HepG2 (cell line): ENCODE measurements around the gene EDEM3. TPM values are rescaled to one million over a fixed set of nuclear protein-coding genes. Genes with fewer than 3 reads are reported as not detected.
"Not testable (repeated sequence)": the region's sequence is repeated elsewhere in the genome, so short reads cannot be mapped to it uniquely, and the experiment has no call there.

ENCODE experiments used
- ATAC-seq: fragments of 200-7000 bp; cut with Tn5 transposase; 3 replicates; pipeline ENCODE4 v1.9.1; 2020; ENCODE audit warnings: mild to moderate bottlenecking, moderate library complexity
- BruUV-seq: library from RNA; stranded (reverse); fragments of 400-500 nt; replicated peaks from 2 replicates; lab custom pipeline; 2021; lab: Mats Ljungman, UMichigan
- CTCF ChIA-PET: fragments of 300-600 bp; formaldehyde crosslinking; extraction: SDS; loops from one replicate; lab custom pipeline; 2021; ENCODE audit warnings: low total read pairs, inconsistent platforms, low intra/inter-chr PET ratio; lab: Yijun Ruan, JAX
- POLR2A ChIA-PET: fragments of 350-600 bp; sonication (Branson Sonifier 250); formaldehyde crosslinking; loops from one replicate; lab custom pipeline; 2020; ENCODE audit warnings: antibody characterized with exemption, inconsistent platforms; lab: Yijun Ruan, JAX
- DNase-seq: peaks from one replicate; pipeline ENCODE4 v3.0.0-alpha.2; 2015; ENCODE audit warnings: low spot score
- FAIRE-seq: peaks from 3 replicates; lab custom pipeline; 2011; peaks lifted over from hg19 to GRCh38; lab: Jason Lieb, UNC
- H2AFZ ChIP-seq: one replicate; pipeline ENCODE4 v1.6.1; 2011; ENCODE audit warnings: low read length, inconsistent platforms
- H3K27ac ChIP-seq: fragments of 300-600 bp; 3 replicates; pipeline ENCODE4 v1.8.0; 2011; ENCODE audit warnings: mixed run types, mild to moderate bottlenecking, mixed read lengths, low read length, inconsistent platforms; ENCODE audit not compliant: insufficient read depth; ENCODE audit errors: extremely low read length
- H3K27me3 ChIP-seq, 2 experiments: fragments of 200-600 bp in 1 of 2; 2 replicates in 1 of 2; 3 replicates in 1 of 2; pipeline versions ENCODE4 v1.6.0 to v1.8.0; 2011; ENCODE audit warnings: low read length in 2 of 2, mild to moderate bottlenecking in 2 of 2, moderate library complexity in 2 of 2, inconsistent platforms in 1 of 2; ENCODE audit not compliant: insufficient read depth in 2 of 2, control insufficient read depth in 1 of 2
- H3K36me3 ChIP-seq, 2 experiments: fragments of 200-600 bp in 1 of 2; replicated peaks in 1 of 2; 2 replicates in 1 of 2; 3 replicates in 1 of 2; pipeline versions ENCODE4 v1.5.1 to v1.8.0; 2011; ENCODE audit warnings: low read length in 2 of 2, inconsistent platforms in 1 of 2; ENCODE audit not compliant: insufficient read depth in 2 of 2, control insufficient read depth in 1 of 2
- H3K4me1 ChIP-seq: 2 replicates; pipeline ENCODE4 v1.5.1; 2012; ENCODE audit warnings: low read length, inconsistent platforms; ENCODE audit not compliant: insufficient read depth
- H3K4me2 ChIP-seq: 2 replicates; pipeline ENCODE4 v1.6.0; 2011; ENCODE audit warnings: low read depth, low read length, inconsistent platforms
- H3K4me3 ChIP-seq, 3 experiments: fragments of 200-600 bp in 1 of 3; sonication (generic), shearing (Covaris generic) in 1 of 3; replicated peaks in 1 of 3; 2 replicates each; pipeline ENCODE4 v1.5.1; 2011 to 2016; ENCODE audit warnings: low read length in 3 of 3, inconsistent platforms in 2 of 3, low read depth in 2 of 3, mild to moderate bottlenecking in 2 of 3, control low read depth in 1 of 3, mixed read lengths in 1 of 3; ENCODE audit not compliant: insufficient read depth in 1 of 3
- H3K79me2 ChIP-seq: one replicate; pipeline ENCODE4 v1.6.1; 2011; ENCODE audit warnings: low read length, inconsistent platforms; ENCODE audit not compliant: insufficient read depth
- H3K9ac ChIP-seq: 2 replicates; pipeline ENCODE4 v1.6.0; 2011; ENCODE audit warnings: mild to moderate bottlenecking, low read depth, low read length, inconsistent platforms; ENCODE audit not compliant: insufficient read depth
- H3K9me3 ChIP-seq: 2 replicates; pipeline ENCODE4 v1.5.1; 2012; ENCODE audit warnings: mild to moderate bottlenecking, low read length
- H4K20me1 ChIP-seq: 2 replicates; pipeline ENCODE4 v1.6.0; 2011; ENCODE audit warnings: inconsistent platforms, mild to moderate bottlenecking, low read length, moderate library complexity; ENCODE audit not compliant: insufficient read depth
- EP300 ChIP-seq, 3 experiments: sonication (generic) in 1 of 3; formaldehyde crosslinking in 1 of 3; IDR thresholded peaks; 2 replicates each; pipeline versions ENCODE4 v1.5.1 to v1.6.1; 2011 to 2020; ENCODE audit warnings: low read depth in 2 of 3, low read length in 2 of 3, borderline replicate concordance in 1 of 3, improper control_type of control experiment in 1 of 3, mild to moderate bottlenecking in 1 of 3, missing genetic modification reagents in 1 of 3, moderate library complexity in 1 of 3
- GABPA ChIP-seq, 2 experiments: IDR thresholded peaks; 2 replicates each; pipeline ENCODE4 v1.6.1; 2011 to 2016; ENCODE audit warnings: low read depth in 2 of 2, low read length in 1 of 2, missing biosample characterization in 1 of 2, missing genetic modification characterization in 1 of 2
- MEF2D ChIP-seq: sonication (generic); formaldehyde crosslinking; IDR thresholded peaks from 2 replicates; pipeline ENCODE4 v1.5.1; 2020; ENCODE audit warnings: mild to moderate bottlenecking, missing genetic modification reagents
- MTA1 ChIP-seq: sonication (generic); formaldehyde crosslinking; IDR thresholded peaks from 2 replicates; pipeline ENCODE4 v1.4.0; 2020; ENCODE audit warnings: missing genetic modification reagents, mild to moderate bottlenecking, borderline replicate concordance
- MTF1 ChIP-seq: sonication (generic); formaldehyde crosslinking; IDR thresholded peaks from 2 replicates; pipeline ENCODE4 v1.5.0; 2020; ENCODE audit warnings: missing genetic modification reagents
- NR2C2 ChIP-seq: sonication (generic); formaldehyde crosslinking; IDR thresholded peaks from 2 replicates; pipeline ENCODE4 v1.4.0; 2020; ENCODE audit warnings: missing genetic modification reagents, mild to moderate bottlenecking, moderate library complexity, borderline replicate concordance
- NR2F2 ChIP-seq: IDR thresholded peaks from 2 replicates; pipeline ENCODE4 v1.6.1; 2012; ENCODE audit warnings: low read depth, inconsistent platforms, borderline replicate concordance
- PHF5A ChIP-seq: IDR thresholded peaks from one replicate; pipeline ENCODE4 v1.6.1; 2018; ENCODE audit warnings: low read depth, missing genetic modification reagents; ENCODE audit not compliant: unreplicated experiment
- ZNF235 ChIP-seq: sonication (generic); formaldehyde crosslinking; IDR thresholded peaks from 2 replicates; pipeline ENCODE4 v1.8.1; 2023; ENCODE audit warnings: mild to moderate bottlenecking, missing genetic modification reagents, borderline replicate concordance
- WGBS: methylation state at CpG from one replicate; pipeline ENCODE4 v1.1.6; 2017; ENCODE audit warnings: low lambda C conversion rate; 5-methylcytosine and 5-hydroxymethylcytosine counted together
- in situ Hi-C: cut with HindIII; loops from 2 replicates; pipeline ENCODE4 v1.10.0; 2017; ENCODE audit warnings: low pct_unique_long_range_greater_than_20kb; ENCODE audit not compliant: extremely low pct_ligation_motif_present
- intact Hi-C: fragments of 100-400 bp; cut with micrococcal nuclease; formaldehyde crosslinking; loops from one replicate; pipeline ENCODE4 v1.10.0; 2022; ENCODE audit not compliant: unreplicated experiment
- polyA plus RNA-seq, 8 experiments: library from polyadenylated mRNA; depleted of rRNA in 3 of 8; stranded (reverse) in 7 of 8; unstranded in 1 of 8; fragments of >200 nt; fragmentation: Illumina TruSeq in 4 of 8; extraction: Trizol in 4 of 8; gene quantifications; 2 replicates each; pipeline versions ENCODE4 v1.2.1 to v1.2.3, GENCODE V29; 2011 to 2016; ENCODE audit warnings: low read depth in 4 of 8, missing spikeins in 1 of 8, mixed read lengths in 1 of 8; ENCODE audit not compliant: insufficient read depth in 1 of 8
- total RNA-seq, 5 experiments: library from RNA; depleted of rRNA; stranded (reverse); fragments of >200 nt; fragmentation: Illumina TruSeq; extraction: Trizol; gene quantifications; 2 replicates each; pipeline ENCODE4 v1.2.3, GENCODE V29; 2016; ENCODE audit warnings: low read depth in 1 of 5

EDEM3 gene
- total and polyA plus RNA-seq, 2 of the 13 experiments (the other 11 are each of a cell fraction or from before 2014, with no cell fraction given): 13.1 to 18.2 TPM

GRCh38 chr1:184767591-184767990, 12.9 kb upstream of the EDEM3 start:
- intact Hi-C loops: no loop called here
- H3K4me1 ChIP-seq: peaks cover 9% of the 10 kb centered on the region
- no peak overlapping the region for H3K27ac ChIP-seq
- no peak overlapping the region for H3K9ac ChIP-seq
- ATAC-seq (no peak), DNase-seq (no peak), FAIRE-seq (no peak)
- CTCF ChIA-PET: no interaction called here
- no TSS peak for BruUV-seq
- 39% methylated on average over 4 of the region's 5 CpGs for WGBS
- in situ Hi-C loops: no loop called here
- H3K36me3 ChIP-seq: no peaks in the 10 kb centered on the region
- TF ChIP-seq EP300 (IDR thresholded peaks at IDR 0.05; ENCODE audit: low read depth in 2 of 2, low read length in 2 of 2) (no peak), EP300 (CRISPR knock-in tag; IDR thresholded peaks at IDR 0.05; ENCODE audit: borderline replicate concordance) (no peak), MTF1 (CRISPR knock-in tag) (no peak), MTA1 (CRISPR knock-in tag) (no peak), PHF5A (CRISPR knock-in tag) (no peak), NR2C2 (CRISPR knock-in tag) (no peak), ZNF235 (CRISPR knock-in tag) (no peak)
- H3K79me2 ChIP-seq: no peaks in the 10 kb centered on the region
- H3K4me3 ChIP-seq: no peak overlapping the region
- POLR2A ChIA-PET: no interaction called here
- no peak overlapping the region for H2AFZ ChIP-seq
- H3K4me2 ChIP-seq: no peak overlapping the region
- H4K20me1 ChIP-seq: no peaks in the 10 kb centered on the region
- H3K27me3 ChIP-seq: no peaks in the 10 kb centered on the region; a peak in 1 of 5 replicates
- H3K9me3 ChIP-seq: no peaks in the 10 kb centered on the region

GRCh38 chr1:184764483-184764882, 9.8 kb upstream of the EDEM3 start:
- CTCF ChIA-PET: no interaction called here
- 93% methylated on average over 1 of the region's 1 CpG for WGBS
- no peak overlapping the region for H3K27ac ChIP-seq
- no peaks in the 10 kb centered on the region for H3K27me3 ChIP-seq
- H3K4me3 ChIP-seq: no peak overlapping the region
- no peak overlapping the region for H3K4me2 ChIP-seq
- in situ Hi-C loops: no loop called here
- H3K4me1 ChIP-seq: peaks cover 16% of the 10 kb centered on the region
- ATAC-seq (peak; percentile 33; the same call in 2 of the 3 replicates), DNase-seq (no peak)
- BruUV-seq: no TSS peak
- H3K9me3 ChIP-seq: no peaks in the 10 kb centered on the region
- H4K20me1 ChIP-seq: no peaks in the 10 kb centered on the region
- TF ChIP-seq NR2F2 (0 out of 2 replicates have a peak, but pooled peaks have one; percentile 18), MEF2D (no peak), GABPA (IDR thresholded peaks at IDR 0.05; ENCODE audit: low read depth, low read length) (no peak), GABPA (CRISPR knock-in tag; IDR thresholded peaks at IDR 0.05; ENCODE audit: low read depth) (no peak)
- TF ChIP-seq, all 625 proteins: peak for 1
- Histone ChIP-seq H3K36me3 (no peaks in the 10 kb centered on the region), H3K79me2 (no peaks in the 10 kb centered on the region), H2AFZ (no peak overlapping the region), H3K9ac (no peak overlapping the region)
- POLR2A ChIA-PET: no interaction called here
- no peak for FAIRE-seq
- intact Hi-C loops: no loop called here

DNA sequence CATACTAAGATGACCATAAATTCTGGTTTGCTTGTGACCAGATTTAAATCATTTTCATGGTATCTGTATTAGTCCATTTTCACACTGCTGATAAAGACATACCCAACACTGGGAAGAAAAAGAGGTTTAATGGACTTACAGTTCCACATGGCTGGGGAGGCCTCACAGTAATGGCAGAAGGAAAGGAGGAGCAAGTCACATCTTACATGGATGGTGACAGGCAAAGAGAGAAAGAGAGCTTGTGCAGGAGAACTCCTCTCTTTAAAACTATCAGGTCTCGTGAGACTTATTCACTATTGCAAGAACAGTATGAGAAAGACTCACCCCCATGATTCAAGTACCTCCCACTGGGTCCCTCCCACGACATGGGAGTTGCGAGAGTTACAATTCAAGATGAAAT, 8.9 kb upstream of the EDEM3 start:
- POLR2A ChIA-PET, BruUV-seq, FAIRE-seq, H3K79me2 ChIP-seq, in situ Hi-C loops, ATAC-seq, H2AFZ ChIP-seq, H4K20me1 ChIP-seq, DNase-seq, H3K9me3 ChIP-seq, H3K27me3 ChIP-seq, CTCF ChIA-PET, H3K9ac ChIP-seq, H3K4me2 ChIP-seq, intact Hi-C loops, H3K27ac ChIP-seq, H3K36me3 ChIP-seq, H3K4me3 ChIP-seq: not testable (repeated sequence)
- 72% methylated on average over 3 of the region's 3 CpGs for WGBS
- H3K4me1 ChIP-seq: peaks cover 26% of the 10 kb centered on the region
